SK-N-SH treated with all-trans-retinoic acid at 6 μM for 48 hours (cell line): ENCODE measurements around the gene PCBP1.

ENCODE experiments used
- ARNTL ChIP-seq: fragments of 450-650 bp; formaldehyde crosslinking; IDR thresholded peaks from 2 replicates; pipeline ENCODE4 v1.5.0; 2020; ENCODE audit warnings: low read depth, mild to moderate bottlenecking, moderate library complexity, borderline replicate concordance
- ISL1 ChIP-seq: fragments of 250-450 bp; sonication (Bioruptor Pico); IDR thresholded peaks from 2 replicates; pipeline ENCODE4 v2.1.2; 2022; ENCODE audit warnings: mild to moderate bottlenecking, moderate library complexity
- PATZ1 ChIP-seq: fragments of 250-450 bp; sonication (Bioruptor Pico); IDR thresholded peaks from 2 replicates; pipeline ENCODE4 v1.8.0; 2020; ENCODE audit warnings: mild to moderate bottlenecking, moderate library complexity, borderline replicate concordance
- TF ChIP-seq, protein P1 (sequence below): fragments of 250-450 bp; sonication (Bioruptor Pico); IDR thresholded peaks from 2 replicates; pipeline ENCODE4 v1.8.0; 2021; ENCODE audit warnings: low read depth, mild to moderate bottlenecking, moderate library complexity, borderline replicate concordance
- TF ChIP-seq, protein P2 (sequence below): fragments of 250-450 bp; sonication (Bioruptor Pico); IDR thresholded peaks from 2 replicates; pipeline ENCODE4 v1.5.0; 2020; ENCODE audit warnings: mild to moderate bottlenecking, moderate library complexity

DNA sequence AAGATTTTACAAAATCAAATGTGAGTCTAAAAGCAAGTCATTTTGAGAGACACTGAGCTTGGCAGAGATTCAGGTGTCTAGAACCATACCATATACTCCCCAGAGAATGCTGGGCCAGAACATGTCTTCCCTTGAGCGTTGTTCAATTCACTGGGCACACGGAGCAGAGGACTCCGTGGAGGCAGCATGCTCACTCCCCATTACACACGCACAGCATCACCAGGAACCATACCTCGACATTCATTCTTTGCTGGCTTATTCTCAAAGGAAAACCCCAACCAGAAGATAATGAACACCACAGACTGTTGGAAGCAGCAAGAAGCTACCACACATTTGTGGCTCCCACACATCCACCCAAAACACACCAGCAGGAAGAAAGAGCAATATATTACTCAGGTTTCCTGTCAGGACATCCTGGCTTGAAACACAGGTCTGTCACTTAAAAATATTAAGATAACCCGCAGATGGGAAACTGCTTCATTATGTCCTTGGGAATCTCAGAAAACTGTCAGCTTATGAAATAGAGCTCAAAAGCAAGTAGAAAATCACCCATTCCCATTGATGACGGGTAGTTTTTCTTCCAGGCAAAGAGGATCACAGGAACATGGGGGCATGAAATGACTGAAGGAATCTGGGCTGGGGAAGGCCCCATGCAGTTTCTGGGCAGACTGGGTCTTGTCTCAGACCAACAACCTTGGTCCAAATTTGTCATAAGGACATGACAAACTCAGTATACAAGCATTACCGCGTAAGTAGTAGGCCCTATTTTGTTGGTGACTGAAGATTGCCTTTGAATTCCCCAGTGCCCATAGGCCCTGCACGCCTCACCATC, 46.4 kb downstream of the PCBP1 start:
- TF ChIP-seq, protein P1, sequence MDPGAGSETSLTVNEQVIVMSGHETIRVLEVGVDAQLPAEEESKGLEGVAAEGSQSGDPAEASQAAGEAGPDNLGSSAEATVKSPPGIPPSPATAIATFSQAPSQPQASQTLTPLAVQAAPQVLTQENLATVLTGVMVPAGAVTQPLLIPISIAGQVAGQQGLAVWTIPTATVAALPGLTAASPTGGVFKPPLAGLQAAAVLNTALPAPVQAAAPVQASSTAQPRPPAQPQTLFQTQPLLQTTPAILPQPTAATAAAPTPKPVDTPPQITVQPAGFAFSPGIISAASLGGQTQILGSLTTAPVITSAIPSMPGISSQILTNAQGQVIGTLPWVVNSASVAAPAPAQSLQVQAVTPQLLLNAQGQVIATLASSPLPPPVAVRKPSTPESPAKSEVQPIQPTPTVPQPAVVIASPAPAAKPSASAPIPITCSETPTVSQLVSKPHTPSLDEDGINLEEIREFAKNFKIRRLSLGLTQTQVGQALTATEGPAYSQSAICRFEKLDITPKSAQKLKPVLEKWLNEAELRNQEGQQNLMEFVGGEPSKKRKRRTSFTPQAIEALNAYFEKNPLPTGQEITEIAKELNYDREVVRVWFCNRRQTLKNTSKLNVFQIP (CRISPR knock-in tag), result no peak
- TF ChIP-seq ARNTL (CRISPR knock-in tag), result no peak
- no peak for TF ChIP-seq ISL1 (CRISPR knock-in tag)
- TF ChIP-seq, protein P2, sequence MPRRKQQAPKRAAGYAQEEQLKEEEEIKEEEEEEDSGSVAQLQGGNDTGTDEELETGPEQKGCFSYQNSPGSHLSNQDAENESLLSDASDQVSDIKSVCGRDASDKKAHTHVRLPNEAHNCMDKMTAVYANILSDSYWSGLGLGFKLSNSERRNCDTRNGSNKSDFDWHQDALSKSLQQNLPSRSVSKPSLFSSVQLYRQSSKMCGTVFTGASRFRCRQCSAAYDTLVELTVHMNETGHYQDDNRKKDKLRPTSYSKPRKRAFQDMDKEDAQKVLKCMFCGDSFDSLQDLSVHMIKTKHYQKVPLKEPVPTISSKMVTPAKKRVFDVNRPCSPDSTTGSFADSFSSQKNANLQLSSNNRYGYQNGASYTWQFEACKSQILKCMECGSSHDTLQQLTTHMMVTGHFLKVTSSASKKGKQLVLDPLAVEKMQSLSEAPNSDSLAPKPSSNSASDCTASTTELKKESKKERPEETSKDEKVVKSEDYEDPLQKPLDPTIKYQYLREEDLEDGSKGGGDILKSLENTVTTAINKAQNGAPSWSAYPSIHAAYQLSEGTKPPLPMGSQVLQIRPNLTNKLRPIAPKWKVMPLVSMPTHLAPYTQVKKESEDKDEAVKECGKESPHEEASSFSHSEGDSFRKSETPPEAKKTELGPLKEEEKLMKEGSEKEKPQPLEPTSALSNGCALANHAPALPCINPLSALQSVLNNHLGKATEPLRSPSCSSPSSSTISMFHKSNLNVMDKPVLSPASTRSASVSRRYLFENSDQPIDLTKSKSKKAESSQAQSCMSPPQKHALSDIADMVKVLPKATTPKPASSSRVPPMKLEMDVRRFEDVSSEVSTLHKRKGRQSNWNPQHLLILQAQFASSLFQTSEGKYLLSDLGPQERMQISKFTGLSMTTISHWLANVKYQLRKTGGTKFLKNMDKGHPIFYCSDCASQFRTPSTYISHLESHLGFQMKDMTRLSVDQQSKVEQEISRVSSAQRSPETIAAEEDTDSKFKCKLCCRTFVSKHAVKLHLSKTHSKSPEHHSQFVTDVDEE (CRISPR knock-in tag), result no peak
- no peak for TF ChIP-seq PATZ1
